Adrenal gland (tissue), 5 donors: ENCODE data around the gene ADORA2A.

Experiments
- POLR2A ChIP-seq, 2 donors: fragments of 450-650 bp; IDR thresholded peaks; one replicate each; pipeline ENCODE4 v1.6.1; 2017; ENCODE audit warnings: antibody characterized with exemption in 2 of 2, mild to moderate bottlenecking in 2 of 2, moderate library complexity in 1 of 2
- TF ChIP-seq, protein P1 (sequence below), 6 experiments: fragments of 450-650 bp in 4 of 6; fragments of 200-600 bp in 2 of 6; sonication (generic) in 1 of 6; IDR thresholded peaks; 1 replicate in 5 of 6; 2 replicates in 1 of 6; pipeline versions ENCODE4 v1.5.1 to v1.8.0; 2016 to 2021; ENCODE audit warnings: antibody characterized with exemption in 6 of 6, mild to moderate bottlenecking in 2 of 6, moderate library complexity in 1 of 6
- donor health status: DM: no; HTN: no; CAD: no.

- no peak for TF ChIP-seq POLR2A (IDR thresholded peaks at IDR 0.05)
- TF ChIP-seq, protein P1, sequence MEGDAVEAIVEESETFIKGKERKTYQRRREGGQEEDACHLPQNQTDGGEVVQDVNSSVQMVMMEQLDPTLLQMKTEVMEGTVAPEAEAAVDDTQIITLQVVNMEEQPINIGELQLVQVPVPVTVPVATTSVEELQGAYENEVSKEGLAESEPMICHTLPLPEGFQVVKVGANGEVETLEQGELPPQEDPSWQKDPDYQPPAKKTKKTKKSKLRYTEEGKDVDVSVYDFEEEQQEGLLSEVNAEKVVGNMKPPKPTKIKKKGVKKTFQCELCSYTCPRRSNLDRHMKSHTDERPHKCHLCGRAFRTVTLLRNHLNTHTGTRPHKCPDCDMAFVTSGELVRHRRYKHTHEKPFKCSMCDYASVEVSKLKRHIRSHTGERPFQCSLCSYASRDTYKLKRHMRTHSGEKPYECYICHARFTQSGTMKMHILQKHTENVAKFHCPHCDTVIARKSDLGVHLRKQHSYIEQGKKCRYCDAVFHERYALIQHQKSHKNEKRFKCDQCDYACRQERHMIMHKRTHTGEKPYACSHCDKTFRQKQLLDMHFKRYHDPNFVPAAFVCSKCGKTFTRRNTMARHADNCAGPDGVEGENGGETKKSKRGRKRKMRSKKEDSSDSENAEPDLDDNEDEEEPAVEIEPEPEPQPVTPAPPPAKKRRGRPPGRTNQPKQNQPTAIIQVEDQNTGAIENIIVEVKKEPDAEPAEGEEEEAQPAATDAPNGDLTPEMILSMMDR (IDR thresholded peaks at IDR 0.05) = no peak
Observed at GRCh38 chr22:24474649-24475255, 47.4 kb downstream of the ADORA2A start.
